Nephron (organoid): ENCODE measurements around the gene DGUOK.

Experiments
- H3K27ac Mint-ChIP-seq, 3 experiments: 2 replicates each; pipeline ENCODE4 v1.8.0; 2020; ENCODE audit warnings: mixed read lengths in 3 of 3, mild to moderate bottlenecking in 2 of 3, moderate library complexity in 1 of 3
- H3K27me3 Mint-ChIP-seq: 2 replicates; pipeline ENCODE4 v1.8.0; 2021; ENCODE audit warnings: low read depth, mild to moderate bottlenecking, moderate library complexity, mixed read lengths
- H3K36me3 Mint-ChIP-seq: 2 replicates; pipeline ENCODE4 v1.8.0; 2020; ENCODE audit warnings: low read depth, mixed read lengths
- H3K4me1 Mint-ChIP-seq: 2 replicates; pipeline ENCODE4 v1.8.0; 2020; ENCODE audit warnings: mixed read lengths
- H3K4me3 Mint-ChIP-seq, 3 experiments: 2 replicates each; pipeline ENCODE4 v1.8.0; 2020; ENCODE audit warnings: mild to moderate bottlenecking in 3 of 3, mixed read lengths in 3 of 3, moderate library complexity in 2 of 3
- H3K9me3 Mint-ChIP-seq: 2 replicates; pipeline ENCODE4 v1.8.0; 2020; ENCODE audit warnings: mixed read lengths
- CTCF ChIP-seq, 3 experiments: fragments of 200-600 bp; sonication (generic); IDR thresholded peaks; one replicate each; pipeline ENCODE4 v1.5.0; 2021; ENCODE audit warnings: antibody characterized with exemption in 3 of 3; ENCODE audit not compliant: unreplicated experiment in 3 of 3

Gene DGUOK

GRCh38 chr2:73982140-73982617 lies 55.5 kb downstream of the DGUOK start:
- H3K4me1 Mint-ChIP-seq: peaks cover 49% of the 10 kb centered on the region

GRCh38 chr2:73983322-73984202 lies 56.9 kb downstream of the DGUOK start:
- peak overlapping the region; percentile 88 to 91 (median 89) for H3K4me3 Mint-ChIP-seq
- peaks cover 62% of the 10 kb centered on the region for H3K4me1 Mint-ChIP-seq
- peaks cover 11% of the 10 kb centered on the region for H3K36me3 Mint-ChIP-seq
- peak overlapping the region; percentile 82 to 96 (median 95) for H3K27ac Mint-ChIP-seq
- no peak for TF ChIP-seq CTCF (IDR thresholded peaks at IDR 0.05; ENCODE audit: unreplicated experiment in 3 of 3)
- H3K27me3 Mint-ChIP-seq: peaks cover 52% of the 10 kb centered on the region
- H3K9me3 Mint-ChIP-seq: no peaks in the 10 kb centered on the region

More at GRCh38 chr2:73982140-73982617, 55.5 kb downstream of the DGUOK start:
- Mint-ChIP-seq H3K4me3 (peak overlapping the region; percentile 46 to 73 (median 64)), H3K9me3 (no peaks in the 10 kb centered on the region), H3K27me3 (peaks cover 62% of the 10 kb centered on the region), H3K27ac (no peak overlapping the region), H3K36me3 (peaks cover 5% of the 10 kb centered on the region)
- TF ChIP-seq CTCF (IDR thresholded peaks at IDR 0.05; ENCODE audit: unreplicated experiment in 3 of 3): no peak

- Mint-ChIP-seq H3K27me3 (peaks cover 44% of the 10 kb centered on the region), H3K36me3 (peaks cover 16% of the 10 kb centered on the region), H3K9me3 (no peaks in the 10 kb centered on the region), H3K4me1 (peaks cover 69% of the 10 kb centered on the region), H3K27ac (peak within 1 kb of the TSS; percentile 82 to 96 (median 95)), H3K4me3 (peak within 1 kb of the TSS; percentile 88 to 91 (median 89))
- TF ChIP-seq CTCF (IDR thresholded peaks at IDR 0.05; ENCODE audit: unreplicated experiment in 3 of 3): no peak
These were observed 57.7 kb downstream of the DGUOK start, which contains the start of gene TET3 for GRCh38 chr2:73984203-73984921. Gene TET3, plus strand, starts transcription at chr2:73984910. Its CDS starts 1,494 bp downstream, at chr2:73986404.

- no peak overlapping the region for H3K4me3 Mint-ChIP-seq
- peaks cover 21% of the 10 kb centered on the region for H3K36me3 Mint-ChIP-seq
- H3K27ac Mint-ChIP-seq: no peak overlapping the region
- peaks cover 72% of the 10 kb centered on the region for H3K4me1 Mint-ChIP-seq
- no peak for TF ChIP-seq CTCF (IDR thresholded peaks at IDR 0.05; ENCODE audit: unreplicated experiment in 3 of 3)
- H3K27me3 Mint-ChIP-seq: peaks cover 39% of the 10 kb centered on the region
- H3K9me3 Mint-ChIP-seq: no peaks in the 10 kb centered on the region
These were observed 58.2 kb downstream of the DGUOK start for GRCh38 chr2:73984922-73985307.

- no peak for TF ChIP-seq CTCF (IDR thresholded peaks at IDR 0.05; ENCODE audit: unreplicated experiment in 3 of 3)
- H3K9me3 Mint-ChIP-seq: no peaks in the 10 kb centered on the region
- peaks cover 27% of the 10 kb centered on the region for H3K36me3 Mint-ChIP-seq
- peaks cover 71% of the 10 kb centered on the region for H3K4me1 Mint-ChIP-seq
- peak overlapping the region; percentile 75 to 84 (median 83) for H3K4me3 Mint-ChIP-seq
- H3K27ac Mint-ChIP-seq: peak overlapping the region; percentile 46 to 92 (median 82)
- H3K27me3 Mint-ChIP-seq: peaks cover 33% of the 10 kb centered on the region
These were observed 58.8 kb downstream of the DGUOK start for GRCh38 chr2:73985308-73986084.
